GM18951 (cell line): ENCODE results near the gene GRIN2C.

Experiments
- POLR2A ChIP-seq: IDR thresholded peaks from 4 replicates; pipeline ENCODE4 v1.6.1; 2011; ENCODE audit warnings: mild to moderate bottlenecking; ENCODE audit not compliant: insufficient read length, insufficient read depth; ENCODE audit errors: extremely low read depth
- in situ Hi-C: fragments of 300-500 bp; cut with MboI; formaldehyde crosslinking; loops from one replicate; pipeline ENCODE4 v1.12.0; 2022; ENCODE audit warnings: low sequenced_read_pairs, mixed read lengths, inconsistent platforms; ENCODE audit not compliant: unreplicated experiment

The GRIN2C gene

GRCh38 chr17:74824961-74825627, 34.6 kb downstream of the GRIN2C start:
- in situ Hi-C loops = no loop called here
- no peak for TF ChIP-seq POLR2A

GRCh38 chr17:74822939-74823367, 36.7 kb downstream of the GRIN2C start:
- no peak for TF ChIP-seq POLR2A
- in situ Hi-C loops = no loop called here

GRCh38 chr17:74822335-74822938, 37.2 kb downstream of the GRIN2C start:
- in situ Hi-C loops = no loop called here
- TF ChIP-seq POLR2A = no peak

GRCh38 chr17:74821655-74822334, 37.9 kb downstream of the GRIN2C start:
- TF ChIP-seq POLR2A = no peak
- in situ Hi-C loops = no loop called here

GRCh38 chr17:74819801-74820436, 39.8 kb downstream of the GRIN2C start:
- in situ Hi-C loops = no loop called here
- TF ChIP-seq POLR2A = no peak

GRCh38 chr17:74818291-74818938, 41.3 kb downstream of the GRIN2C start:
- in situ Hi-C loops = no loop called here
- no peak for TF ChIP-seq POLR2A

- in situ Hi-C loops = no loop called here
- no peak for TF ChIP-seq POLR2A
Measured at GRCh38 chr17:74816905-74817620, 42.6 kb downstream of the GRIN2C start.

- TF ChIP-seq POLR2A = no peak
- in situ Hi-C loops = no loop called here
Measured at GRCh38 chr17:74815550-74816370, 43.9 kb downstream of the GRIN2C start.

GRCh38 chr17:74815067-74815466, 44.6 kb downstream of the GRIN2C start:
- TF ChIP-seq POLR2A = no peak
- in situ Hi-C loops = no loop called here

GRCh38 chr17:74814453-74814852, 45.2 kb downstream of the GRIN2C start:
- no peak for TF ChIP-seq POLR2A
- in situ Hi-C loops = no loop called here

GRCh38 chr17:74812109-74813009, 47.3 kb downstream of the GRIN2C start:
- in situ Hi-C loops = no loop called here
- TF ChIP-seq POLR2A = no peak
